ENCODE results near the gene SEC23A. TPM values are rescaled to one million over a fixed set of nuclear protein-coding genes. Genes with fewer than 3 reads are reported as not detected.

Gene SEC23A
- total and polyA plus RNA-seq, 2 of the 13 experiments (the other 11 are each of a cell fraction or from before 2014, with no cell fraction given), result 403 to 887 TPM

DNA sequence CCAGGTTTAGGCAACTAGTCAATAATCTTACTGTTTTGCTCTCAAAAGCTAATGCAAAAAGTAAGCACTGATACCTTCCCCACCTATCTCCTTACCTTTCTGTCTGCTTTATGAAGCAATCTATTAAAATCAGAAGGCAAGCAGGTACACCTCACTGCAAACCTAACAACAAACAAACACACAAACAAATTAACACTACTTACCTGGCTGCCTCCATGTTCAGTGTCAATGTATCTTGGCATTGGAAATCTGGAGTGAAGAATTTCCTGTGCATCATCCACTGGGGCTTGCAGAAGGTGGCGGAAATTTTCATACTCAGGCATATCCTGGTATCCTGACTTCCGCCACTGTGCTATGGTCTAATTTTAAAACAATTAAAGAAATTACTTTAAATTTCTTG lies 62.5 kb downstream of the SEC23A start:
- DNase-seq (ENCODE audit: low spot score) (no peak), ATAC-seq (no peak), FAIRE-seq (no peak)
- no peaks in the 10 kb centered on the region for H3K9me3 ChIP-seq (ENCODE audit: low read length)
- H4K20me1 ChIP-seq (ENCODE audit: insufficient read depth, low read length), result no peaks in the 10 kb centered on the region; the same call in 1 of the 2 replicates
- intact Hi-C loops (cut with micrococcal nuclease; ENCODE audit: unreplicated experiment), result no loop called here
- no peak overlapping the region for H3K4me2 ChIP-seq (ENCODE audit: low read depth, low read length)
- H3K4me3 ChIP-seq (replicated peaks in 1 of 3; ENCODE audit: insufficient read depth in 1 of 3, low read depth in 2 of 3, low read length in 3 of 3), result no peak overlapping the region
- no peak overlapping the region for H3K27ac ChIP-seq (ENCODE audit: extremely low read length, insufficient read depth, low read length)
- peaks cover 50 to 90% of the 10 kb centered on the region in 2 experiments for H3K36me3 ChIP-seq (replicated peaks in 1 of 2; ENCODE audit: control insufficient read depth in 1 of 2, insufficient read depth in 2 of 2, low read length in 2 of 2)
- BruUV-seq (replicated peaks), result no TSS peak
- no peaks in the 10 kb centered on the region for H3K27me3 ChIP-seq (ENCODE audit: control insufficient read depth in 1 of 2, insufficient read depth in 2 of 2, low read length in 2 of 2)
- no peaks in the 10 kb centered on the region for H3K4me1 ChIP-seq (ENCODE audit: insufficient read depth, low read length)
- peaks cover 2% of the 10 kb centered on the region for H3K79me2 ChIP-seq (ENCODE audit: insufficient read depth, low read length)
- 99% methylated on average over 2 of the region's 2 CpGs for WGBS (ENCODE audit: low lambda C conversion rate)
- TF ChIP-seq YEATS2 (CRISPR knock-in tag; IDR thresholded peaks at IDR 0.05; ENCODE audit: borderline replicate concordance) (no peak), XBP1 (CRISPR knock-in tag; IDR thresholded peaks at IDR 0.05) (no peak), MBD4 (IDR thresholded peaks at IDR 0.05; ENCODE audit: borderline replicate concordance, low read length) (0 out of 2 replicates have a peak, but pooled peaks have one; percentile 51), FOXM1 (CRISPR knock-in tag; IDR thresholded peaks at IDR 0.05) (0 out of 2 replicates have a peak, but pooled peaks have one; percentile 12), ZNF235 (CRISPR knock-in tag; IDR thresholded peaks at IDR 0.05; ENCODE audit: borderline replicate concordance) (no peak), RNF2 (conservative IDR thresholded peaks at IDR 0.05; ENCODE audit: low read depth) (no peak), RBM22 (optimal IDR thresholded peaks at IDR 0.05; ENCODE audit: low read length) (peak; percentile 97), BCL3 (CRISPR knock-in tag; IDR thresholded peaks at IDR 0.05) (no peak), NFKBIZ (CRISPR knock-in tag; IDR thresholded peaks at IDR 0.05) (no peak), ZMAT3 (CRISPR knock-in tag; conservative IDR thresholded peaks at IDR 0.05) (no peak), NR2C2 (CRISPR knock-in tag; IDR thresholded peaks at IDR 0.05; ENCODE audit: borderline replicate concordance) (no peak)
- TF ChIP-seq, protein P1, sequence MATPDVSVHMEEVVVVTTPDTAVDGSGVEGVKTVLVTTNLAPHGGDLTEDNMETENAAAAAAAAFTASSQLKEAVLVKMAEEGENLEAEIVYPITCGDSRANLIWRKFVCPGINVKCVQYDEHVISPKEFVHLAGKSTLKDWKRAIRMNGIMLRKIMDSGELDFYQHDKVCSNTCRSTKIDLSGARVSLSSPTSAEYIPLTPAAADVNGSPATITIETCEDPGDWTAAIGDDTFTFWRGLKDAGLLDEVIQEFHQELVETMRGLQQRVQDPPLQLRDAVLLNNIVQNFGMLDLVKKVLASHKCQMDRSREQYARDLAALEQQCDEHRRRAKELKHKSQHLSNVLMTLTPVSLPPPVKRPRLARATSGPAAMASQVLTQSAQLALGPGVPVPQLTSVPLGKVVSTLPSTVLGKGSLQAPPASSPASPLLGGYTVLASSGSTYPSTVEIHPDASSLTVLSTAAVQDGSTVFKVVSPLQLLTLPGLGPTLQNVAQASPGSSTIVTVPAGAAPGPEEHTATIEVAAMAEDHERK (CRISPR knock-in tag; IDR thresholded peaks at IDR 0.05; ENCODE audit: low read depth), result no peak
- no peak overlapping the region for H2AFZ ChIP-seq (ENCODE audit: low read length)
- in situ Hi-C loops (cut with HindIII; ENCODE audit: extremely low pct_ligation_motif_present, low pct_unique_long_range_greater_than_20kb), result no loop called here
- no peak overlapping the region for H3K9ac ChIP-seq (ENCODE audit: insufficient read depth, low read depth, low read length)
- ChIA-PET POLR2A (no interaction called here), CTCF (ENCODE audit: low intra/inter-chr PET ratio, low total read pairs) (no interaction called here)
